HG02642 (cell line): ENCODE results near the gene SLC6A19.
A peak's percentile ranks its signal among the peaks of the same experiment; 100 is the strongest.

Source experiments
- ATAC-seq: cut with Tn5 transposase; IDR thresholded peaks from one replicate; pipeline ENCODE4 v1.9.1; 2021; ENCODE audit warnings: mild to moderate bottlenecking; ENCODE audit not compliant: unreplicated experiment, poor library complexity

SLC6A19 gene

GRCh38 chr5:1164696-1165630, 36.4 kb upstream of the SLC6A19 start:
- ATAC-seq, result no peak

DNA sequence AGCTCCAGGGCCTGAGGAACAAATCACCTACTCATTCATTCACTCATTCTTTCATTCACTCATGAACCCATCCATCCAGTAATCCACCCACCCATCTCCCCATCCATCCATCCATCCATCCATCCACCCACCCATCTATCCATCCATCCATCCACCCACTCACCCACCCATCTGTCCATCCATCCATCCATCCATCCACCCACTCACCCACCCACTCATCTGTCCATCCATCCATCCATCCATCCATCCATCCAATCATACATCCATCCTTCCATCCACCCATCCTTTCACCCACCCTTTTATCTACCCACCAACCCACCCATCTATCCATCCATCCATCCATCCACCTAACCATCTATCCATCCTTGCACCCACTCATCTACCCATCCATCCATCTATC, 35.5 kb upstream of the SLC6A19 start:
- ATAC-seq, result no peak

DNA sequence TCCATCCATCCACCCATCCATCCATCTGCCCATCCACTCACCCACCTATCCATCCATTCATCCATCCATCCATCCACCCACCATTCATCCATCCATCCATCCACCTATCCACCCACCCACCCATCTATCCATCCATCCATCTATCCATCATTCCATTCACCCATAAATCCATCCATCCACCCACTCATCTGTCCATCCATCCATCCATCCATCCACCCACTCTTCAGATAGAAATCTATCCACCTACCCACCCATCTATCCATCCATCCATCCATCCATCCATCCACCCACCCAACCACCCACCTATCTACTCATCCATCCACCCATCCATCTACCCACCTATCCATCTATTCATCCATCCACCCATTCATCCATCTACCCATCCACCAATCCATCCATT, 35.0 kb upstream of the SLC6A19 start:
- no peak for ATAC-seq

DNA sequence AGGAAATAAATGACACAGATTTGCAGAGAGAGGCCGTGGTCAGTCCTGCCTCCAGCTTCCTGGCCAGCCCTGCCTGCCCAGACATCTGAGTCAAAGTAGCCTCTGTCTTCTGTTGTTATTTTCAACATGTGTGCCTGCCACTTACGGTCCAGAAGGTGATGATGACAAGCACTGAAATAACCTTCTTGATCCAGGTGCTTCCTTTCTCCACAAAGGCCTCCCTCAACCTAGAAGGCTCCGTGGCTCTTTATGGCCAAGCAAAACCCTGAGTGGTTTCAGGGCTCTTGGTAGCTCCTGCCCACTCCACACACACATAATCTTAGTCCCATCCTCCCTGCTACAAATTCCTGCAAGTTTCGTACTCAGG, 34.1 kb upstream of the SLC6A19 start:
- no peak for ATAC-seq

DNA sequence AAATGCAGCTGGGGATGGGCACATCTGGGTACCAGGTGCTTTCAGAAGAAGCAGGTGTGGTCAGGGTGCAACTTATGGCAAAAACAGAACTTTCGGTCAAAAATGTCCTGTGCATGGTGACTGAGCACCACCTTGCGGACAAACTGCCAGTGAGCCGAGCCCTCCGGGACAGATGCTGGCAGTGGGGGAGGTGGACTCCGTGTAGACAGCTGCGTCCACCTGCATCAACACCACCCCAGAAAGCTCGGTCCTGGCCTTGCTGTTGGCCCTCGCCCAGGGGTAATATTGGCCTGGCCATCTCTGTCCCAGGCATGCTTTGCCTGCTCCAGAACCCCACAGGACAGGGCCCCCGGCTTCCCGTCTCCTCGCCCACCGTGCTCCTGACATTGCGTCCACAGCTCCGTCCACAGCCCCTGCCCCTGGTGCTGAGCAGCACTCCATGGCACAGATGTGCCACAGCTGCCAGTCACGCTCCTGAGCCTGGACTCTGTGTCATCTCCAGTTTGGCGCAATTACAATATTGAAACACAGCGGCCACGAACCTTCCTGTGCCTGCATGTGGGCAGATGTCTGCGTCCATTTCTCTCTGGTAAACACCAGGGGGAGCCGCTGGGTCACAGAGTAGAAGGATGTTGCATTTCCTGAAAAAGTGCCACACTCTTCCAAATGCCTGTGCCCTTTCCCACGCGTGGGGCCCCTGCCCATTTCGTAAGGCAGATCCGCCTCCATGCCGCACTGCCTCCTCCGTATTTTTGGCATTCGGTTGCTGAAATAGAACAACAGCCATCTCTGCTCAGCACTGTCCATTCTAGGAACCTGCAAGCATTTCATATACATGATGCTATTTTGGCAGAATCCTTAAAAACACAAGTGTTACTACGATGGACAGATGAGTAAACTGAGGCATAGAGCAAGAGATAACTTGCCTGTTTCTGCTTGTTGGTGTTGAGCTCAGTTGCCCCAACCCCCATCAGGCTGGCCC, 33.4 kb upstream of the SLC6A19 start:
- peak; percentile 69 for ATAC-seq

GRCh38 chr5:1168796-1169195, 32.6 kb upstream of the SLC6A19 start:
- ATAC-seq, result no peak

DNA sequence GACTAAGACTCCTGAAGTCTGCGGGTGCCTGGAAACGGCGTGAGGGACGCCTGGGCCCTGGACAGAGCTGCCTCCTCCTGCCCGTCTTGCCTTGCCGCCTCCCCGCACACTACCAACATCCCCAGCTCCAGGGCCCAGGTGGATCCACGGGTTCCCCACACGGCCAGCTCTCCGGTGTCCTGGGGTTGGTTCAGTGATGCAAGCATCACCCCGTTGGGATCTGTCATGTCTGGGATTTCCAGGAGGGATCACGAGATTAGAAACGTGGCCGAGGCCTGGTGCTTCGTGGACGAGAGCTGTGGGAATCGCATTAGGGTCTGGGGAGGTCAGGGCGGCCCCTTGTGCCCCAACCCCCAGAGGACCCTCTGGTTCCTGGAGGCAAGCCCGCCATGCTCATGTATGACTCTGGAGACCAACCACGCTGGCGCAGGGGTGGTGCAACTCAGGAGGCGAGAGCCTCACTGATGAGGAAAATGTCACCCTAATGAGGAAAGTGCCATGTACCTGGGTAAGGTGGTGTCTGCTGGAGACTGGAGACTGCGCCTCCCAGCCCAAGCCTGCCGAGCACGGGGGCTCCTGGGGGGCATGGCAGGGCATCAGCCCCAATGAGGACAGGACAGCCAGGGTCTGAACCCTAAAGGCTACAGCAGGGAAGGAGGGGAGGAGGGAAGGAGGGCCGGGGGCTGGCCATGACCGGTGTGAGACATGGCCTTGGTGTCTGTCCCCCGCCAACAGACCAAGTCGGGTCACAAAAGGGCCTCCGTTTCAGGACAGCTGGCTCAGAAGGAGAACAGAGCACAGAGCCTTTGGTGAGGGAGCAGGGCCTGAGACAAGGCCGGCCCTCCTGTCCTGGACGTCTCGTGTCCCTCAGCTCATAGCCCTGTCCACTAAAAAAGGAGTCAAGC, 31.9 kb upstream of the SLC6A19 start:
- ATAC-seq, result no peak

DNA sequence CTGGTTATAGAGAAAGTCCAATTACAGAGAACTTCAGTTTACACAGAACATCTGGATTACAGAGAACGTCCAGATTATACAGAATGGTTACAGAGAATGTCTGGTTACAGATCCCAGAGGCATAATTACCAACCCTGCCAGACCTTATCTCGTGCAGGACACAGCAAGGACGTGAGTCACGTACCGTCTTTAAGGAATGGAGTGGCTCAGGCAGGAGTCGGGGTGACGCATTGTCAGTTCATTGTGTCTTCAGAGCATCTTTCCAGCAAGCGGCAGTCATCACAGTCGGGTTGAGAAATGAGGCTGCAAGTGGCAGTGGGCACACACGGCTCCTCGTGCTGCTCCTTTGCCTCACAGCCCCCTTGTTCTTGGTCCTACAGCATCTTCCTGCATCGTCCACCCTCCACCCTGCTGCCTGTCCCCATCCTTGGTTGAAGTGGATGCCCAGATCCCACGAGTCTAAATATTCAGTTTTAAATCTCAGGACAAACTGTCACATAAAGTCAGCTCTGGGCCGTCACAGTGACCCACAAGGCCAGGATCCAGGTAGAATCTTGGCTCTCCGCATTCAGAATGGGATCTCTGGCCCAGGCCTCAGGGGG, 30.0 kb upstream of the SLC6A19 start:
- ATAC-seq, result no peak

- no peak for ATAC-seq
These were observed 29.3 kb upstream of the SLC6A19 start for GRCh38 chr5:1172007-1172581.

- no peak for ATAC-seq
These were observed 28.6 kb upstream of the SLC6A19 start for GRCh38 chr5:1172670-1173404.

DNA sequence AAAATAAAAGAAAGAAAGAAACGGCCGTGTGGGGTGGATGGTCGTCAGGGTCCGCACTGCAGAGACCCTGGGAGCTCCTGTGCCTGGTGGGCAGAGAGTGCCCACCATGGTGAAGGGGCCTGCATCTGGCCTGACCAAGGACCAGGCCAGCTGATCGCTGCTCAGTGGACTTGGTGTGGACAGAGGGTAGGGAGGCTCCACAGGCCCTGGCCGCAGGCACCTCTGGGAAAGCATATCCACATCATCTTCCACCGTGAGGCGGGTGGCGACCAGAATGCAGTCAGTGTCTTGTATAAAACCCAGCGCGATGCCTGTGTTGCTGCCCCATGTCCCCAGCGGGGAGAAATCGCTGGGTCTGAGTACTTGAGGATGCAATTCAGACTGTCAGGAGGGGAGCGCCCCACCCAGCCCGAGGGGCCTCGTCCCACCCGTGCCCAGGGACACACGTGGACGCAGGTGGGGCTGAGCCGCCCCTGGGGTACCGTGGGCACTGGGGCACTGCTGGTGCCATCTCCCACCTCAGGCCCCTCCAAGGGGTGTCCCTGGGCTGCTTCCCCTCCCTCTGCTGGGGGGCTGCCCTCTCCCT, 27.8 kb upstream of the SLC6A19 start:
- ATAC-seq, result no peak

GRCh38 chr5:1174122-1174936, 27.1 kb upstream of the SLC6A19 start:
- no peak for ATAC-seq

DNA sequence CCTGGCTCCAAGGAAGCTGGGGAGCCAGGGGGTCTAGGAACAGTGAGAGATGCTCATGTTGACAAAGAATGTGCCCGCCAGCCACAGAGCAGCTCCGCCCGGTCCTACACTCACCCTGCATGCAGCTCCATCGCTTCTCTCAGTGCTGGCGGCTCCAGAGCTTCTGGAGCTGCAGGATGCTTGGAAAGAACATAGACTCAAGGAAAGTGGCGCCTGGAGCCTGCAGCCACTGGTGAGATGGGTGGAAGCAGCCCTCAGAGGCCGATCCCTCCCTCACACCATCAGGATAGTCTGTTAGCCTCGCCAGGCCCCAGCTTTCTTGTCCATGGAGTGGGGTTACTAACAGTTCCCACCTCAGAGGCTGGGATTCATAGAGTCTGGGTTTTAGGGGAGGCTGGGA, 26.4 kb upstream of the SLC6A19 start:
- ATAC-seq, result no peak

- ATAC-seq, result no peak
These were observed 25.5 kb upstream of the SLC6A19 start for GRCh38 chr5:1175801-1176472.

- no peak for ATAC-seq
These were observed 24.7 kb upstream of the SLC6A19 start for GRCh38 chr5:1176473-1177391.
